HepG2 (cell line): Measurements from ENCODE around the gene ZC3H18.

Experiments used
- CHD2 ChIP-seq: IDR thresholded peaks from 2 replicates; pipeline ENCODE4 v1.6.1; 2011; ENCODE audit warnings: low read depth, low read length, improper control_type of control experiment
- CTCF ChIP-seq: sonication (generic); formaldehyde crosslinking; IDR thresholded peaks from 2 replicates; pipeline ENCODE4 v1.5.0; 2020; ENCODE audit warnings: mild to moderate bottlenecking, missing genetic modification reagents, moderate library complexity
- EP300 ChIP-seq, 3 experiments: sonication (generic) in 1 of 3; formaldehyde crosslinking in 1 of 3; IDR thresholded peaks; 2 replicates each; pipeline versions ENCODE4 v1.5.1 to v1.6.1; 2011 to 2020; ENCODE audit warnings: low read depth in 2 of 3, low read length in 2 of 3, borderline replicate concordance in 1 of 3, improper control_type of control experiment in 1 of 3, mild to moderate bottlenecking in 1 of 3, missing genetic modification reagents in 1 of 3, moderate library complexity in 1 of 3
- HNF4A ChIP-seq: sonication (generic); formaldehyde crosslinking; IDR thresholded peaks from 2 replicates; pipeline ENCODE4 v1.4.0; 2020; ENCODE audit warnings: missing genetic modification reagents
- IRF2 ChIP-seq: IDR thresholded peaks from 2 replicates; pipeline ENCODE4 v1.6.1; 2018; ENCODE audit warnings: missing genetic modification reagents, missing compliant biosample characterization
- KDM5A ChIP-seq: fragments of 200-600 bp; sonication (generic); IDR thresholded peaks from 2 replicates; pipeline ENCODE4 v1.7.0; 2018; ENCODE audit warnings: antibody characterized with exemption, mild to moderate bottlenecking, low read length, borderline replicate concordance
- REPIN1 ChIP-seq: sonication (generic); formaldehyde crosslinking; IDR thresholded peaks from 2 replicates; pipeline ENCODE4 v1.8.0; 2022; ENCODE audit warnings: missing genetic modification reagents, low read depth, mild to moderate bottlenecking, borderline replicate concordance
- TAF1 ChIP-seq: sonication (generic); formaldehyde crosslinking; IDR thresholded peaks from 2 replicates; pipeline ENCODE4 v1.4.0; 2020; ENCODE audit warnings: missing genetic modification reagents
- TRIM24 ChIP-seq: sonication (generic); formaldehyde crosslinking; IDR thresholded peaks from 2 replicates; pipeline ENCODE4 v1.8.0; 2022; ENCODE audit warnings: mild to moderate bottlenecking, missing genetic modification reagents
- YY1 ChIP-seq: IDR thresholded peaks from 2 replicates; pipeline ENCODE4 v1.6.1; 2011; ENCODE audit warnings: low read length, low read depth, moderate library complexity, mild to moderate bottlenecking; ENCODE audit not compliant: insufficient read depth, insufficient replicate concordance
- ZHX1 ChIP-seq: sonication (generic); formaldehyde crosslinking; IDR thresholded peaks from 2 replicates; pipeline ENCODE4 v1.8.1; 2022; ENCODE audit warnings: low read depth, mild to moderate bottlenecking, missing genetic modification reagents
- ZNF687 ChIP-seq: sonication (generic); formaldehyde crosslinking; IDR thresholded peaks from 2 replicates; pipeline ENCODE4 v1.5.1; 2020; ENCODE audit warnings: mild to moderate bottlenecking, missing genetic modification reagents, moderate library complexity
- ZNF766 ChIP-seq: sonication (generic); formaldehyde crosslinking; IDR thresholded peaks from 2 replicates; pipeline ENCODE4 v1.5.0; 2020; ENCODE audit warnings: missing genetic modification reagents, borderline replicate concordance
- ZSCAN20 ChIP-seq: sonication (generic); formaldehyde crosslinking; IDR thresholded peaks from 2 replicates; pipeline ENCODE4 v1.4.0; 2020; ENCODE audit warnings: missing genetic modification reagents, mild to moderate bottlenecking, borderline replicate concordance

GRCh38 chr16:88548985-88549384 lies 21.2 kb upstream of the ZC3H18 start:
- TF ChIP-seq YY1 = no peak
- TF ChIP-seq CHD2 = no peak
- TF ChIP-seq EP300 (IDR thresholded peaks at IDR 0.05; ENCODE audit: low read depth in 2 of 2, low read length in 2 of 2) = no peak
- no peak for TF ChIP-seq EP300 (CRISPR knock-in tag; IDR thresholded peaks at IDR 0.05; ENCODE audit: borderline replicate concordance)
- TF ChIP-seq KDM5A = no peak
- TF ChIP-seq ZHX1 (CRISPR knock-in tag) = no peak
- no peak for TF ChIP-seq REPIN1 (CRISPR knock-in tag)
- no peak for TF ChIP-seq CTCF (CRISPR knock-in tag)
- TF ChIP-seq TRIM24 (CRISPR knock-in tag) = no peak
- TF ChIP-seq IRF2 (CRISPR knock-in tag) = no peak
- no peak for TF ChIP-seq TAF1
- no peak for TF ChIP-seq ZSCAN20 (CRISPR knock-in tag)
- no peak for TF ChIP-seq ZNF766 (CRISPR knock-in tag)
- TF ChIP-seq HNF4A (CRISPR knock-in tag) = no peak
- TF ChIP-seq ZNF687 = no peak
